ENCODE measurements around the gene SNRNP35. TPM values are rescaled to one million over a fixed set of nuclear protein-coding genes. Genes with fewer than 3 reads are reported as not detected.
"Not testable (repeated sequence)": the region's sequence is repeated elsewhere in the genome, so short reads cannot be mapped to it uniquely, and the experiment has no call there.

The SNRNP35 gene
- polyA plus RNA-seq (ENCODE audit: insufficient read length), result 31.8 TPM

GRCh38 chr12:123457980-123458779, at the start of gene SNRNP35:
Gene SNRNP35 (plus strand): TSS chr12:123458139. CDS start chr12:123465541, 7,402 bp downstream.
- peak; percentile 63 for DNase-seq (ENCODE audit: low read depth)

- not testable (repeated sequence) for DNase-seq (ENCODE audit: low read depth)
Measured at GRCh38 chr12:123408619-123409018, 49.3 kb upstream of the SNRNP35 start.

- not testable (repeated sequence) for DNase-seq (ENCODE audit: low read depth)
Measured at GRCh38 chr12:123409284-123410040, 48.5 kb upstream of the SNRNP35 start.

- no peak for DNase-seq (ENCODE audit: low read depth)
Measured at GRCh38 chr12:123410041-123410412, 47.9 kb upstream of the SNRNP35 start.

GRCh38 chr12:123421314-123421713, 36.6 kb upstream of the SNRNP35 start:
- DNase-seq (ENCODE audit: low read depth), result no peak

GRCh38 chr12:123427036-123427769, 30.7 kb upstream of the SNRNP35 start:
- no peak for DNase-seq (ENCODE audit: low read depth)

- DNase-seq (ENCODE audit: low read depth), result no peak
Measured at GRCh38 chr12:123428591-123428990, 29.3 kb upstream of the SNRNP35 start.

GRCh38 chr12:123429101-123429500, 28.8 kb upstream of the SNRNP35 start:
- not testable (repeated sequence) for DNase-seq (ENCODE audit: low read depth)

GRCh38 chr12:123431951-123432817, 25.8 kb upstream of the SNRNP35 start:
- not testable (repeated sequence) for DNase-seq (ENCODE audit: low read depth)

- no peak for DNase-seq (ENCODE audit: low read depth)
Measured at GRCh38 chr12:123433615-123434014, 24.3 kb upstream of the SNRNP35 start.

GRCh38 chr12:123435636-123436016, 22.3 kb upstream of the SNRNP35 start:
- no peak for DNase-seq (ENCODE audit: low read depth)

- peak; percentile 66 for DNase-seq (ENCODE audit: low read depth)
Measured at GRCh38 chr12:123436017-123436964, 21.6 kb upstream of the SNRNP35 start, which contains the start of gene RILPL2. Gene RILPL2 (minus strand): TSS chr12:123436684. CDS start chr12:123436420, 264 bp downstream.

- DNase-seq (ENCODE audit: low read depth), result no peak
Measured at GRCh38 chr12:123441523-123442164, 16.3 kb upstream of the SNRNP35 start.

GRCh38 chr12:123442774-123443173, 15.2 kb upstream of the SNRNP35 start:
- no peak for DNase-seq (ENCODE audit: low read depth)

- no peak for DNase-seq (ENCODE audit: low read depth)
Measured at GRCh38 chr12:123444092-123445026, 13.6 kb upstream of the SNRNP35 start.

- no peak for DNase-seq (ENCODE audit: low read depth)
Measured at GRCh38 chr12:123445388-123446332, 12.3 kb upstream of the SNRNP35 start.

- no peak for DNase-seq (ENCODE audit: low read depth)
Measured at GRCh38 chr12:123446333-123446713, 11.6 kb upstream of the SNRNP35 start.

All from forelimb muscle (tissue), 1 donor.